Activated gamma-delta T cell treated with anti-CD3 and anti-CD28 coated beads, Interleukin-2, amount 50 U/mL, for 16 hours (primary cell): ENCODE data around the gene FAM168B.

Source experiments
- DNase-seq: peaks from one replicate; pipeline ENCODE4 v3.0.0-alpha.2; 2020; ENCODE audit warnings: low read depth

FAM168B gene

DNA sequence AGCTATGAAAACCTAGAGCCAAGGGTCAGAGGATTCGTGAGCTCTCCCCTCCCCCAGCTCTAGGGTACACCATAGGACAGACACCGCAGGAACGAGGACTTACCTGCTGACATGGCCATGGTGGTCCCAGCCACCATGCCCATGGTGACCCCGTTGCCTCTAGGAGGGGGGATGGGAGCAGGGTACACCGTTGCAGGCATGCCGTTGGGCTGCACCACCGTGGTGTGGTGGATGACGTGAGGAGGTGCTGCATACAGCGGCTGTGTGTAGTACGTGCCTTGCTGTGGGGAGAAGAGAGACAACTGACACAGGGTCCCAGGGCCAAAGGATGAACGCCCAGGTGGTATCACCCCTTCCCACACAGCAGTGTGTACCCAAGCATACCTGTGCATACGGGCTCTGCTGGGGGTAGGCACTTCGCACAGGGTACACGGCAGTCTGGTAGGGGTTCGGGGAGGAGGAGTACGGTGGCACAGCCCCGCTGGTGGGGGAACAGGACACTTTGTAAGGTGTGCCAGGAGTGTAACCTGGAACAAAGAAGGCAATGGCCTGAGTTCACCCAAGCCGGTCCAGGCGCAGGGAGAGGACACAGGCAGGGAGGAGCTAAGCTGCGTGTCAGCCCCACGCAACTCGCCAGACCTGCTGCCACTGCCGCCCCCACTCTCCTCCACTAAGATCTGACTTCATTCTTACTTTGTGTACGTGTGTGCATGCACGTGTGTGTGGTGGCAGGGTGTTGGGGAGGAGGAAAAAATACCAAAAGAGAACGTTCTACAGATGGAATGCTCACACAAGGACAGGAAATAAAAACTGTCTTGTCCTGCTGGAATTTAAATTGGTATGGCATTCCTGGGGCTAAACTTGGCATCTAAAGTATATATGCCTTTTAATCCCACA lies 37.8 kb downstream of the FAM168B start:
- DNase-seq: no peak

DNA sequence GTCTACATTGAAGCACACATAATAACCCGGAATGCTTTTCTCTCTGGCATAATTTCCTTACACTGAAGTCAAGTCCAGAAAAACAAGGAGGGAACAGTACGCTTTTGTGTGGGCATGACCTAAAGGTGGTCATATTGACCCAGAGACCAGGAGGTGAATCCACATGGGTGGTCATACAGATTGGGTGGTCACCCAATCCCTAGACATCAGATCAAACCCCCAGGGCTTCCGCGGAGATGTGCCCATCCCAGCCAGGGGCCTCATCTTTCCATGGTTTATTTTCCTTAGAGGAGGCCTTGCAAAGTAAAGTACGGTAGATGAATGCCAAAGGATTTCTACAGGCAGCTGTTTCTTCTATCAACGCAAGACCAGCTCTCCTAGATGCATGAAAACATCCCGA lies 38.8 kb downstream of the FAM168B start:
- no peak for DNase-seq

DNA sequence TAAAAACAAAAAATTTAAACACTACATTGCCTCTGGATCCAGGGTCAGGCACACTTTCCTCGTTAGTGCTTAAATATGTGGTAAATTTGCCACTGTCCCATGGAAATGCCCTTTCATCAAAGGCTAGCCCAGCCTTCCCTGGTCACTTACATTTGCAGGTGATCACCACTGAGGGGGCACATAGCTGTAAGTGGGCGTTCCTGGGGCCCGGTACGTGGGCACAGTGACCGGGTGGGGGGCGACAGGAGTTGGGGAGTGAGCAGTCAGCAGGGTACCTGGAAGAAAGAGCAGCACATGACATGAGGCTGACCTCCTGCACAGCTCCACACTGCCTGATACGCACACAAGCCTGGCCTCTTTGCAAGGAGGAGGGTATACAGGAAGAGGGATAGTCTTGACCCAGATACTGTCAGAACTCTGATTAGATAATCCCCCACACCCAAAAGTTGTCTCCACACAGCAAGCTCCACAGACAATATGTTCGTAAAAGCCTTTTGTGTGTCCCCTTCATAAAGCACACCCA lies 40.5 kb downstream of the FAM168B start:
- DNase-seq: no peak

DNA sequence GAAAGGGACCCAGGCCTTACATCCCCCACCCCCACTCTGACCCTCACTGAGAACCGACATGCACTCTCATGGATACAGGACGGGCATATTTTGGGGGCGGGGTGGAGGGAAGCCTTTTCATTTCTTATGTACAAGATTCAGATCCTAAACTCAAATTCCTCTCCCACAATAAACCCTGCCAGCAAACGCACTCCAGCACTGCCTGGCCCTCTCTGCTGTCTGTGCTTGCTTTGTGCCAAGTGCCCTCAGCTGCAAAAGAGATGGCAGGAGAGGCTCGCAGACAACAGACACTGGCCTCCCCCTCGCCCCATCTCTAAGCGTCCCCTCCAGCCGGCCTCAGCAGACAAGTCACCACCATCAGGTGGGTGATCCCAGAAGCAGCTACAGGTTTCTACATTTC lies 42.4 kb downstream of the FAM168B start:
- DNase-seq: no peak

DNA sequence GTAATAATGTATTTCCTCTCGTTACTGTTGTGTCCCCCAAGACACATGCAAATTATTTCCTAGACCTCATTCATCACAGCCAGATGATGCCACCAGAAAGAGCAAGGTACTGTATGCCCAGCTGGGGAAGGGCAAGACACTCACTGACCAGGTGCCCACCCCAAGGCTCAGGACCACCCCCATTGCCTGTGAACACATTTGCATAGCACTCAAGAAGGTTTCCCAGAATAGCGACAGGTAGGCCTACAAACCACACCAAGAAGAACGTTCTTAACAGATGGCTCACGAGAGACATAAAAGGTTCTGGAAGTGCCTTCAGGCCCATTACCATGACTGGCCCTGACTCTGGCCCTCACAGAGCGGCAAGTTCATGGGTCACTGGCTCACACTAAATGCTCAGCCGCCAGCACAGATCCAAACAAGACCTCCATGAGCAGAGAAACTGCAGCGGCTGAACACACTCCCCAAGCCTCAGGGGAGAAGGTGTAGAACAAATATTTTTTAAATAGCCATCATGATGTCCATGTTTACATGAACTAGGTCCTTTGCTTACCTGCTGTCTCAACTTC lies 44.0 kb downstream of the FAM168B start:
- DNase-seq: no peak

DNA sequence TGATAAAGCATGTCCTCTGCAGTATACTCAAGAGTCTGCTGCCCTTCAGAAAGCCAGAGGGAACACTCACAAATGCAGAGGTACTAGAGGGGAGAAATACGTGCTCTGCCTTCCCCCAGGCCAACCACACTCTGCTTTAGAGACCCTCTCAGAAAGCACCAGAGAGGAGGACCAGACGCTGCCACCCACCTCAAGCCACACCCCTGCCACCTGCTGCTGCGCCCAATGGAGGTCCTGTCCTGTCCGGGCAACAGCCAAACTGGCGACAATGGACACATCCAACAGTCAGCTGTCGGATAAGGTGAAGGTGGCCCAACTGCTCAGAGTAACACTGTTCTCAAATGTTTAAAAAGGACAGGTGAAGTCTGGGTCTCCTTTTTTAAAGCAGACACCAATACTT lies 44.6 kb downstream of the FAM168B start:
- no peak for DNase-seq

DNA sequence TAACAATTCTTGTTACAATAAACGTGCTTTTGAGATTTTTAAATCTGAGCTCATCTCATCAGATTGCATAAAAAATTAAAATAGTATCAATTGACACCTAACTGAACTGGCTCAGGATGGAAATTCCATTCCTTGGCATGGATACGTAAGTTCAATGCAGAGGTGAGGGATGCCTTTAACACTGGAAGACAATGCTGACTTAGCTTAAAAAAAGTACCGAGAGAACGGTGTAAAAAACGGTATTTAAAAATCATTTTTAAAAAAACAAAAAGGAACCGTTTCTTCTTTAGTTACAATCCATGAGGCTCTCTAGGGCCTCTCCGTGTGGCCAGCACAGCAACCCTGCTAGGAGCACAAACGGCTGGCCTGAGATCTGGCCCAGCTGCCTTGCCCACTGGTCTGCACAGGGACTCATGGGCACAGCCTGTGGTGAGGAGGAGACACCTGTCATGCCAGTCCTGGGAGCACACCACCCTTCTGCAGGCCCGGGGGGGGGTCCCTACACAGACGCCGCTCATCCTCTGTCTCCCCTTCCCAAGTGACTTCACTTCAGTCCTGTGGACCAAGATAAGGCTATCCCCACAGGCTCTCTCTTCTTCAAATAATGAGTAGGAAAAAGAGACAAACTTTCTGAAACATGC lies 45.2 kb downstream of the FAM168B start:
- DNase-seq: no peak

DNA sequence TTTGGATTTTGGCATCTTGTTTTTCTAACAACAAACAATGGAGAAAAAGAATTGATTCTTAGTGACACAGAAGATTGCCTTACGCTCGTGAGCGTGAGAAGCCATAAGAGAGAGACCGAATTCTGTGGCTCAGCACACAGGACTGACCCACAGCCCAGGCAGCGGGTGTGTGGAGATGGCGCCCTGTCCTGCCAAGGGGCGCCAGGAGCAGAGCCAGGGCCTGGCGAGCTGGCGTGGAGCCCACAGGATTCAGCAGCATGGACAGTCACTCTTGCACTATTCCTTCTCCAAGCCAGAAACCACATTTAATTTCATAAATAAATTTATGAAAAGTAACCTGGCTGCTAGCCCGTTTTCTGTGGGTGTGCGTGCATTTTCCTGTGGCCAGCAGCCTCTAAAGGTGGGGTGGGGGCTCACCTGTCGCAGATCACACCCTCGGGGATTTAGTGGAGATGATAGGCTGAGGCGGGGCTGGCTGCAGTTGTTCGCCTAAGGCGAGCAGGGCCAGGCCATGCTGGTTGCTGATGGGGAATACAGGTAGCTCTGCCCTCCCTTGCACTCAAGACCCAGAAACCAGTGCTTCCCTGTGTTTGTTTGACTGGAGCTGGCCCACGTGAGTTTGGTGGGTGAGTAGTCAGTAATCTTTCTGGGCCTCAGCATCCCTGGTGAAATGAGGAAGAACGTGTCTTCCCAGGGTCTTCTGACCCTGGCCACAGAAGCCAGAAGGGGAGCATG lies 46.2 kb downstream of the FAM168B start:
- DNase-seq: no peak

DNA sequence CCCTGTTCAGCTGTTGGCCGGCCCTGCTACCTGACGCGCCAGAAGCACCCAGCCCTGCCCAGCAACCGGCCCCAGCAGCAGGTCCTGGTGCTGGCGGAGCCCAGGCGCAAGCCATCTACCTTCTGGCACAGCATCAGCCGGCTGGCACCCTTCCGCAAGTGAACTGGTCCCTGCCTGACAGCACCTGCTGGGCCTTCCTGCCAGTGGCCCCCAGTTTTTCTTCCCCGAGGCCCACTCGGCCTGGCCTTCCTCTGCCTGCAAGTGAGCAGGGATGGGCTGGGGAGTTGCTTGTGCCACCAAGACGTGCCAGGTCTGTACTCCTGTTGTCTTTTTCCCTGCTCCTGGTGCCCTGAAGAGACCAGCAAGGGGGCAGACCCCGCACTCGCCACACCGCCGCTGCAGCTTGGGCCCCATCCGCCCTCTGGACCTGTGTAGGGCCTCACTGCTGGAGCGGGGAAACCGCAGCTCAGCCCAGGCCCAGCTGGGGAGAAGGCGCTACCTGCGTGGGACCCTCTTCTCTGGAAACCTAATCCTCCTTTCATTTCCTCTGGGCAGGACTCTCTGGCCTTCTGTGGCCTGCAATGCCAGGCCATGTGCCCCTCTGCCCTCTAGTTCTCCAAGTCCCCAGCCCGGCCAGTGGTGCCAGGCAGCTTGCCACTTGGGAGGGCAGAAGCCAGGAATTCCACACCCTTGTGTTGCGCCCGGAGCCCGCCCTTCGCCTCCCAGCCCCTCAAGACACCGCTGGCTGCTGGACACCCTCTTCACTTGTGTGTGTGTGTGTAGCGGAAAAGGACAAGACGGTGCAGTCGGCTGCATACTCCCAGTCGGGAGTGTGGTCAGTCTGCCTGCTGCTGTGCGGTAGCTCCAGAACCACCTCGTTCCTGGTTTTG lies 47.0 kb downstream of the FAM168B start:
- no peak for DNase-seq

DNA sequence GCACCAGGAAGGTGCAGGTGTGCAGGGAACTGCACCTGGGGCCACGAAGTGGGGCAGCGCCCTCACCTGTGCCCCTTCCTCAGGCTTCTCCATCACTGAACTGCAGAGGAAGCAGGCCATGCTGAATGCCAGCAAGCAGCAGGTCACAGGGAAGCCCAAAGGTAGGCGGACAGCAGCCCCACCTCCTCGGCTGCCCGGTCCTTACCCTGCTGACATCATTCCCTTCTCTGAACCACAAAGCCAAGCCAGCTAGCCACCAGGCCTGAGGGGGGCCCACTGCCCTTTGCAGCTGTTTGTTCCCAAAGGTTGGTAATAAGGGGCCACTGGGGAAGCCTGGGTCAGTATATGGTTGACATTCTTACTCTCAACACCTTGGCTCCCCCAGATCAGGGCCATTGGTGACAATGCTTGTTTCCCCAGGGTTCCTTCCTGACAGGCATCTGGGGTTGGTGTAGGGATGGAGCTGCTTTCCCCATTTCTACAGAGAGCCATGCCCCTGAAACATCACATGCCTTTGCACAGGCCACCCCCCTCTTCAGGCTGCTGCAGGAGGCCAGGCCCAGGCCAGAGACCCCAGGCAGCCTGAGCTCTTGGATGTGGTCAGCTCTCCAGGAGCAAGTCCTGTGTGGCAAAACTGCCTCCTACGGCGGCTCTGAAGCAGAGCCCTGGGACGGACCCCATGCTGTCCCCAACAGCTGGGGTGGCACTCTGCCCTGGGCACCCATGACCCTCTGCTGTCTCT lies 47.8 kb downstream of the FAM168B start:
- DNase-seq: no peak

DNA sequence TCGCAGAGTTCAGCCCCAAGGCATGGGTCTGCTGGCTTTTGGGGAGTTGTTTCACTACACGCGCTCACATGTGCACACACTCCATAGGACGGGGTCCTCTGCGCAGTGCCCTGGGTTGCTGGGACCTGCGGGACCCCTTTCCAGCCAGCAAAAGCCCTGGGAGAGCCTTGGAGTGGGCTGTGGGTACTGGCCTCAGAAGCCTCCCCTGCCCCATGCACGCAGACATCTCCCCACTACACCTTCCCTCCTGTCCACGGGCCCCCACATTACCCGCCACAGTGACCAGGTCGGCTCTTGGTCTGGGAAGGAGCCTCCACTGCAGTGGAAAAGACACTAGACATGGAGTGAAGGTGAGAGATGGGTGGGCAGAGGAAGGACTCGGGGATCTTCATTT lies 48.5 kb downstream of the FAM168B start:
- no peak for DNase-seq

DNA sequence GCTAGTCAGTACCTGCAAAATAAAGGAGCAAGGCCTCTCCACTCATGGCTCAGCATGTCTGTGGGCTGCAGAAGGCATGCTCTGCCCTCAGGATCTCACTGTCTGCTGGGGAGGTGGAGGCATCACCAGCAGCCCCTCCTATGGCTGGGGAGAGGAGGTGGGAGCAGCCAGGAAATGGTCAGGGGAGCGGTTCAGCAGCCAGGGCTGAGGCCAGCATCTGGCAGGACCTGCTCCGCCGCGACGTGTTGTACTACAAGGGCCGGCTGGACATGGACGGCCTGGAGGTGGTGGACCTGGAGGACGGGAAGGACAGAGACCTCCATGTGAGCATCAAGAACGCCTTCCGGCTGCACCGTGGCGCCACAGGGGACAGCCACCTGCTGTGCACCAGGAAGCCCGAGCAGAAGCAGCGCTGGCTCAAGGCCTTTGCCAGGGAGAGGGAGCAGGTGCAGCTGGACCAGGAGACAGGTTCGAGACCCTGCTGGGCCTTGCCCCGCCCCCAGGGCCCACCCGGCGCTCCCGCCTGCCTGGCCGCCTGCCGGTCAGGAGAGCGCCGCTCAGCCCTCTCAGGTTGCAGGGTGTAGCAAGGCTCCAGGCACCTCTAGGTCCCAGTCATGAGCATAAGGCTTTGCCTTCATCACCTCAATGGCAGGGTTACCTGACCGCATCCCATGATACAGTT lies 49.0 kb downstream of the FAM168B start:
- DNase-seq: no peak

DNA sequence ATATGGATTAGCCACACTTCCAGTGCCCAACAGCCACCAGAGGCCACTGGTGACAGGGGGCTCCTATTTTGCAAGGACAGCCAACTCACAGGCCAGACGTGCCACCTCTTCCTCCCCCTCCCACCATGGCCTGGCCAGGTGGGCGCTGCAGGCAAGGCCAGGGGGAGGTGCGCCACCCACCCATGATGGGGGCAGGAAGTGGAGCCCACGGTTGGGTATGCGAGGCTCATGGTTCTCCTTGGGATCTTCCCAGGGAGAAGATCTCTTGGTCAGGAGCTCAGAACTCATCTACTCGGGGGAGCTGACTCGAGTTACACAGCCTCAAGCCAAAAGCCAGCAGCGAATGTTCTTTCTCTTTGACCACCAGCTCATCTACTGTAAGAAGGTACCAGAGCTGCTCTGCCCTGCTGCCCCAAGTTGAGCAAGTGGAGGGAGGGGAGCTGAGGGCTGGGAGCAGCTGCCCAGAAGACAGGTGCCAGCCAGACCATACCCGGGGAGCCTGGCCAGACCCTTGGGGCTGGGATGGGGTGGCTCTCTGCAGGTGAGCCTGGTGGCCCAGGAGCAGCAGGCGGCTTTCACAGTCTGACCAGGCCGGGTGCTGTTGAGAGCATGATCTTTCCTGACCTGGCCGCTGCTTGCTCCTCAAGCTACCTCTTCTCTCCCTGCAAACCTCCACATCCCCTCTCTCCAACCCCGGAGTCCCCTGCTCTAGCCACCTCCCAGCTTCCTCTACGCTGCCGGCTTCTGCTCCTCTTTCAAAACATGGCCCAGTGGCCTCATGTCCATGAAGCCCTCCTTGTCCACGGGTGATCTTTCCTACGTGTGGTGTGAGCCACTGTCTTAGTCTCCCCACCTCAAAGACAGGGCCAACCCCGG lies 49.8 kb downstream of the FAM168B start:
- no peak for DNase-seq

DNA sequence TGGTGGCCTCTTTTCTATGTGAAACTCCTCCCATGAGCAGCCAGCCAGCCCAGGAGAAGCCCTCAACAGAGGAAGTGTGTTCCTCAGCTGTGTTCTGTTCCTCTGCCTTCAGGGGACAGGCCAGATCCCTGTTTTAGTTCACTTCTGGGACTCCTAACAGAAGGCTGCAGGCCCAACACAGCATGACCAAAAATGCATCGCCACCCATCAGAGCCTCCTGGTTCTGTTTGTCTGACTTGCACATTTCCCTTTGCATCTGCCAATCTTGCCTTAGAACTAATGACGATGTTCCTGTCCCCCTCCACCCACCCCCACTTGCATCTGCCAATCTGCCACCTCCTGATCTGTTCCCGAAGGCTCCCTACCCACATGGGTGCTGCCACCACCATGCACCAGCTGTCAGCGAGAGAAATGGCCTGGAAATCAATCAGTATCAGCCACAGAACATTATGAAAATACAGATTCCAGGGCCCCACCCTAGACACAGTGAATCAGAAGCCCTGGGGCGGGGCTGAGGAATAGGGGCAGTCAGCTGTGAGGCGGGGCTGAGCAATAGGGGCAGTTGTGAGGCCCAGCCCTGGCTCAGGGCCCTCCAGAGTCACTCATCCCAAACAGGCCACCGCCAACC lies 51.0 kb downstream of the FAM168B start:
- DNase-seq: no peak

DNA sequence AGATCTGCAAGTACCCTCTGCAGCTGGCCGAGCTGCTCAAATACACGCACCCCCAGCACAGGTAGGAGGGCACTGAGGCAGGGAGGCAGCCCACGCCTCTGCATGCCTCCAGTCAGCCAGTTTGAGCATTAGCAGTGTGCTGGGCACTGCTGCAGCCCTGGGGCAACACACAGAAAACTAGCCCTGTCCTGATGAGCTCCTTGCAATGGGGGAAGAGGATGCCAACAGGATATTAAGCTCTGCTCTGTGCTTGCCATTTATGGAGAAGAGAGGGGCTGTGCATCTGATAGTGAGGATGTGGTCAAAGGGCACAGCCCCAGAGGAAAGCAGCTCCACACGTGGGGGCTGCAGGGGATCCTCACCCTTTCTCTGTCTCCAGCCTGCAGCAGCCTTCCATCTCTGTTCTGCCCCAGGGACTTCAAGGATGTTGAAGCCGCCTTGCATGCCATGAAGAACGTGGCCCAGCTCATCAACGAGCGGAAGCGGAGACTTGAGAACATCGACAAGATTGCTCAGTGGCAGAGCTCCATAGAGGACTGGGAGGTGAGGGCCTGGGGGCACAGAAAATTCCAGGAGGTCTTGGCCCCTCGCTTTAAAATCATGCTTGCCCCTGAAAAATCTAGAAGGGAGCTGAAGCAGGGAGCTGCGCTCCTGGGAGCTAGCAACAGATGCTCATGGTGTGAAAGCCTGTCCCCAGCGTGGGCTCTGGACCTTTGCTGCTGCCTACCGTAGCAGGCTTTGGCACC lies 51.7 kb downstream of the FAM168B start:
- no peak for DNase-seq

DNA sequence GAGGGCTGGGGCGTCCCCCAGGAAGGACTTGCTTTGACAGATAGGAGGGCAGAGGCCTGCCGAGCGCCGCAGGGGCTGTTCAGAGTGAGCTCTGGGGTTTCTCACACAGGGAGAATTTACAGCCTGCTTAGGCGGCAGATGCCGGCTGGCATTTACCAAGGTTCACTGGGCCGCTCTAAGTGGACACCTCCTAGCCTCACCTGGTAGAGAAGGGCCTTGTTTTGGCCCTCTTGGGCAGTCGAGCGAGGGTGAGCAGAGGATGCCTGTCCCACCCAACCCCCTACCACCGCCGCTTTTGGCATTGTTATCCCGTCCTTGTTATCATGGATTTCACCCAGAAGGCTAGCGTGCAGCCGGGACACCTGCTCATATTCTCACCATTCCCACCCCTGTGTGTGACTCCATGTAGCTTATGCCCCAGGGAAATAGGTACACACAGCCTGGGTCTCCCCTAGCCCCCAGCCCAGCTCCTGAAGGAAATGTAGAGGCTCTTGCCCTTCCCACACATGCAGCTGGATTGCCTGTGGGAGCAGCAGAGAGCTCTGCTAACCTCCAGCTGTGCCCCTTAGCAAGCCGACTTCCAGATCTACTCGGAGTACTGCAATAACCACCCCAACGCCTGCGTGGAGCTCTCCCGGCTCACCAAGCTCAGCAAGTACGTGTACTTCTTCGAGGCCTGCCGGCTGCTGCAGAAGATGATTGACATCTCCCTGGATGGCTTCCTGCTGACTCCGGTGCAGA lies 52.4 kb downstream of the FAM168B start:
- no peak for DNase-seq
